ENCODE measurements around the gene SREBF1.

Gene SREBF1

GRCh38 chr17:17770632-17771044 is 66.1 kb downstream of the SREBF1 start:
- H3K4me3 ChIP-seq (ENCODE audit: low read length) = no peak overlapping the region
- DNase-seq (ENCODE audit: low read depth, low spot score) = no peak

GRCh38 chr17:17769869-17770631 is 66.7 kb downstream of the SREBF1 start:
- no peak overlapping the region for H3K4me3 ChIP-seq (ENCODE audit: low read length)
- no peak for DNase-seq (ENCODE audit: low read depth, low spot score)

- H3K4me3 ChIP-seq (ENCODE audit: low read length) = no peak overlapping the region
- DNase-seq (ENCODE audit: low read depth, low spot score) = no peak
These were observed 68.2 kb downstream of the SREBF1 start for GRCh38 chr17:17768424-17769088.

- DNase-seq (ENCODE audit: low read depth, low spot score) = no peak
- H3K4me3 ChIP-seq (ENCODE audit: low read length) = no peak overlapping the region
These were observed 68.8 kb downstream of the SREBF1 start for GRCh38 chr17:17767887-17768418.

DNA sequence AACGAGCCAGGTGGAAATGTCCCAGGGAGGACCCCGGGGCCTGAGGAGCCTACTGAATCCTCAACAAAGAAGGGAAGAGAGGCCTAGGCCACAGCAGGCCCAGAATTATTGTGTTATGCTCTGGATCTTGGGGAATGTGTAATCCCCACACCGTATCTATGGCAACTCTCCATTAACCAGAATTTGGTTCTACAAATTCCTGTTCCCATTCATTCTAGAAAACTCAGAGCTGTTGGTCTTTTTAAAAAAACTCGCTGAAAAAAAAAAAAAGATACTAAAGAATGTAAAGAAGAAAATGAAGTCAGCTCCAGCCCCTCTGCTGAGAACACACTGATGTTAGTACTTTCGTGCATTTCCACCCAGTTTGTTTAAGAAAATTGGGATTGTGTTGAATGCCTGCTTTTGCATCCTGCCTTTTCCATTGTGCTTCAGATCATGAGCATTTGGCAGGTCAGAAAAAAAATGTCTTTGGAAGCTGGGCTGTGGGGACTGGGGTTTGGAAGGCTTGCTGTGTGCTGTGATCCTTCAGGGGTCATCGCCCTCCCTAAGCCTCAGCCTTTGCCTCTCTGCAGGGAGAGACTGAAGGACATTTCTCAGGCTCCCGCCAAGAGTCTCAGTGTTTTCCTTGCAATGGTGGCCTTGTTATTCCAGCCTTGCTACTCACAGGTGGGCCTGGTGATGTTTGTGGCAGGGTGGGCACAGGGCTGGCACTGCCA is 69.5 kb downstream of the SREBF1 start:
- no peak for DNase-seq (ENCODE audit: low read depth, low spot score)
- H3K4me3 ChIP-seq (ENCODE audit: low read length) = no peak overlapping the region

DNA sequence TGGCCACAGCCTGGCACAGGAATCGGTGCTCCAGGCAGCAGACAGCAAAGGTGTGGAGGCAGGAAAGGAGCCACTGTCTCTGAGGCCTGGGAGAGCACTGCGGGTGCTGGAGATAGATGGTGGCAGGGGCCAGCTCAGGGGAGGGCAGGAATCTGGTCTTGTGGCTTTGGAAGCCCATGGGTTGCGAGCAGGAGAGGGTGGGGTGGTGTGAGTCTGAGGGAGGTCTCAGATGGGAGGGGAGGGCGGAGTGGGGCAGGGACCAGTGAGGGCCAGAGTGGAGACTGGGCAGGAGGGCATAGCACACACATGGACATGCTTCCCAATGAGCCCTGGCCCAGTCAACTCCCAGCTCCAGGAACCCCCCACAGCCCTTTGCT is 70.1 kb downstream of the SREBF1 start:
- DNase-seq (ENCODE audit: low read depth, low spot score) = no peak
- no peak overlapping the region for H3K4me3 ChIP-seq (ENCODE audit: low read length)

GRCh38 chr17:17766077-17766743 is 70.6 kb downstream of the SREBF1 start:
- no peak for DNase-seq (ENCODE audit: low read depth, low spot score)
- H3K4me3 ChIP-seq (ENCODE audit: low read length) = no peak overlapping the region

DNA sequence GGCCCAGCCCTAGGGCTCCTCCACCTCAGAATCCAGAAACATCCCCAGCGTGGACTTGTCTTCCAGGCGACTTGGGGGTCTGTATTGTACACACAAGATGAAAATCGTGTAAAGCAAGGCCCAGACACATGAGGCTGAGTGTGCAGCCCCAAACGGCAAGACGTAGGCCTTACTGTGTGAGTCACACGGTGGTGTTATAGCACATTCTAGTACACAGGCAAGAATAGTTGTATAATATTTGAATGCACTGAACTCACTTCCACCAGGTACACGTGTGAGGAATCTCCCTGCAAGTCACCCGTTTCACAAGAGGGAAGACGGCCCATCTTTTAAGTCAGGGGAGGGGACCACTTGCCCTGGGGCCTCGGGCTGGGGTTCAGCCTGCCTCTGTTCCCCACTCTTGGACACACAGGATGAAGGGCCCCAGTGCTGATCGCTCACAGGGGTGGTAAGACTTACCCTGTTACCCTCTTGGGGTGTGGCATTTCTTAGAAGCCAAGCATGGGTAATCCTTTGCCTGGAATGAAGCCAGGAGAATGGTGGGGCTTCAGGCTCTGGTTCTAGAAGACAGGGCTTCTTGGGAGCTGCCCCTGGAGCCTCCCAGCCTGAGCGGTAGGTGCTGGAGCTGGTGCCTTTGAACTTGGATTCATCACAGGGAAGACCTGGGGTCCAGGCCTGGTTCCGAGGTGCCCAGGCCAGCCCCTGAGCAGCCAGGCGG is 71.3 kb downstream of the SREBF1 start:
- H3K4me3 ChIP-seq (ENCODE audit: low read length) = no peak overlapping the region

GRCh38 chr17:17763734-17764133 is 73.1 kb downstream of the SREBF1 start:
- H3K4me3 ChIP-seq (ENCODE audit: low read length) = peak overlapping the region; percentile 13; the same call in 1 of the 2 replicates
- DNase-seq (ENCODE audit: low read depth, low spot score) = no peak

More for the DNA sequence above, 71.3 kb downstream of the SREBF1 start:
- DNase-seq (ENCODE audit: low read depth, low spot score) = no peak

- no peak overlapping the region for H3K4me3 ChIP-seq (ENCODE audit: low read length)
- DNase-seq (ENCODE audit: low read depth, low spot score) = no peak
These were observed 73.7 kb downstream of the SREBF1 start for GRCh38 chr17:17763136-17763535.

GRCh38 chr17:17762744-17763105 is 74.1 kb downstream of the SREBF1 start:
- H3K4me3 ChIP-seq (ENCODE audit: low read length) = no peak overlapping the region
- DNase-seq (ENCODE audit: low read depth, low spot score) = no peak

Data from Jurkat, Clone E6-1 (cell line).